Activated CD4-positive, alpha-beta T cell treated with anti-CD3 and anti-CD28 coated beads for 36 hours (primary cell): ENCODE data around the gene SMPD3. TPM values are rescaled to one million over a fixed set of nuclear protein-coding genes. Genes with fewer than 3 reads are reported as not detected.

Experiments
- ATAC-seq: fragments of 200-7000 bp; cut with Tn5 transposase; one replicate; pipeline ENCODE4 v1.10.0; 2021; ENCODE audit warnings: mild to moderate bottlenecking, moderate library complexity
- CTCF ChIA-PET: fragments of 350-600 bp; sonication (Branson Sonifier 250); formaldehyde crosslinking; loops from one replicate; lab custom pipeline; 2021; ENCODE audit warnings: antibody characterized with exemption; lab: Charles Lee
- POLR2A ChIA-PET: fragments of 350-600 bp; sonication (Branson Sonifier 250); formaldehyde crosslinking; loops from one replicate; lab custom pipeline; 2021; ENCODE audit warnings: antibody characterized with exemption, inconsistent platforms; lab: Charles Lee
- DNase-seq: peaks from one replicate; pipeline ENCODE4 v3.0.0-alpha.2; 2020
- H3K27ac Mint-ChIP-seq: one replicate; pipeline ENCODE4 v1.8.0; 2021; ENCODE audit warnings: mixed read lengths
- H3K27me3 Mint-ChIP-seq: one replicate; pipeline ENCODE4 v1.8.0; 2021; ENCODE audit warnings: mixed read lengths
- H3K36me3 Mint-ChIP-seq: one replicate; pipeline ENCODE4 v1.8.0; 2021; ENCODE audit warnings: low read depth, mixed read lengths
- H3K4me1 Mint-ChIP-seq: one replicate; pipeline ENCODE4 v1.8.0; 2021; ENCODE audit warnings: mixed read lengths
- H3K4me3 Mint-ChIP-seq: one replicate; pipeline ENCODE4 v1.8.0; 2021; ENCODE audit warnings: mild to moderate bottlenecking, moderate library complexity, mixed read lengths
- H3K9me3 Mint-ChIP-seq: one replicate; pipeline ENCODE4 v1.8.0; 2021; ENCODE audit warnings: low read depth, mixed read lengths
- intact Hi-C, 2 experiments: fragments of 100-400 bp; cut with DNase I in 1 of 2; cut with micrococcal nuclease in 1 of 2; formaldehyde crosslinking; loops; one replicate each; pipeline versions ENCODE4 v1.14.2 to v1.15.1; 2022 to 2024; cut with DNase I, micrococcal nuclease
- total RNA-seq, 2 experiments: library from RNA; stranded (reverse); gene quantifications; one replicate each; pipeline ENCODE4 v1.2.3, GENCODE V29; 2021

SMPD3 gene
- total RNA-seq, 2 experiments from 2014 or later, result 0.07 to 0.37 TPM

GRCh38 chr16:68453816-68454215 lies 5.5 kb upstream of the SMPD3 start:
- Mint-ChIP-seq H3K9me3 (no peaks in the 10 kb centered on the region), H3K27ac (no peak overlapping the region), H3K36me3 (no peaks in the 10 kb centered on the region), H3K27me3 (no peaks in the 10 kb centered on the region), H3K4me3 (no peak overlapping the region), H3K4me1 (peaks cover 5% of the 10 kb centered on the region)
- ChIA-PET CTCF (interaction anchor here (0.6 to 1.0 kb wide), 2 partner anchors 37 to 55 kb away, joined by 3 to 5 read pairs; no protein-coding TSS in a partner anchor), POLR2A (no interaction called here)
- DNase-seq, result no peak
- ATAC-seq, result no peak
- intact Hi-C loops, result no loop called here

GRCh38 chr16:68452176-68452575 lies 3.9 kb upstream of the SMPD3 start:
- ChIA-PET POLR2A (no interaction called here), CTCF (interaction anchor here (0.6 to 1.9 kb wide), 3 partner anchors 12 to 18 kb away, joined by 3 to 6 read pairs (median 4); no protein-coding TSS in a partner anchor)
- peaks cover 14% of the 10 kb centered on the region for H3K4me1 Mint-ChIP-seq
- no peak overlapping the region for H3K27ac Mint-ChIP-seq
- no peaks in the 10 kb centered on the region for H3K9me3 Mint-ChIP-seq
- H3K36me3 Mint-ChIP-seq, result no peaks in the 10 kb centered on the region
- H3K4me3 Mint-ChIP-seq, result no peak overlapping the region
- H3K27me3 Mint-ChIP-seq, result no peaks in the 10 kb centered on the region
- intact Hi-C loops, result no loop called here
- ATAC-seq (no peak), DNase-seq (no peak)

GRCh38 chr16:68451676-68452075 lies 3.4 kb upstream of the SMPD3 start:
- CTCF ChIA-PET, result interaction anchor here (0.6 to 1.9 kb wide), 4 partner anchors 11 to 51 kb away, joined by 3 to 6 read pairs (median 4); no protein-coding TSS in a partner anchor
- Mint-ChIP-seq H3K4me1 (peaks cover 14% of the 10 kb centered on the region), H3K36me3 (no peaks in the 10 kb centered on the region), H3K9me3 (no peaks in the 10 kb centered on the region), H3K27me3 (no peaks in the 10 kb centered on the region), H3K4me3 (no peak overlapping the region), H3K27ac (no peak overlapping the region)
- DNase-seq, result no peak
- POLR2A ChIA-PET, result no interaction called here
- intact Hi-C loops, result no loop called here
- no peak for ATAC-seq

GRCh38 chr16:68450741-68451255 lies 2.5 kb upstream of the SMPD3 start:
- ATAC-seq (no peak), DNase-seq (no peak)
- Mint-ChIP-seq H3K4me3 (no peak overlapping the region), H3K27ac (no peak overlapping the region), H3K4me1 (peaks cover 14% of the 10 kb centered on the region), H3K36me3 (no peaks in the 10 kb centered on the region), H3K27me3 (peaks cover 6% of the 10 kb centered on the region), H3K9me3 (no peaks in the 10 kb centered on the region)
- CTCF ChIA-PET, result interaction anchor here (0.9 to 1.9 kb wide), 3 partner anchors 9 to 50 kb away, joined by 3 to 6 read pairs (median 4); no protein-coding TSS in a partner anchor
- intact Hi-C loops, result no loop called here
- POLR2A ChIA-PET, result no interaction called here

- H3K4me1 Mint-ChIP-seq, result peaks cover 14% of the 10 kb centered on the region
- ATAC-seq (peak; percentile 12), DNase-seq (no peak)
- intact Hi-C loops, result loop anchor here (1.0 to 5.0 kb wide), 13 partner anchors 29 to 731 kb away; partner anchors contain the start of genes CHTF8 (in 1 of the 2), GFOD2 (in 1 of the 2), NFATC3 (in 1 of the 2) and PLA2G15 (in 1 of the 2)
- H3K4me3 Mint-ChIP-seq, result peak overlapping the region; percentile 71
- ChIA-PET CTCF (interaction anchor here (1.0 to 1.3 kb wide), 5 partner anchors 13 to 143 kb away, joined by 3 read pairs; no protein-coding TSS in a partner anchor), POLR2A (interaction anchor here (0.6 kb wide), 1 partner anchor 102 kb away, joined by 3 read pairs; no protein-coding TSS in a partner anchor)
- H3K9me3 Mint-ChIP-seq, result no peaks in the 10 kb centered on the region
- peaks cover 19% of the 10 kb centered on the region for H3K27me3 Mint-ChIP-seq
- no peak overlapping the region for H3K27ac Mint-ChIP-seq
- H3K36me3 Mint-ChIP-seq, result no peaks in the 10 kb centered on the region
Measured at GRCh38 chr16:68447653-68448359, 502 bp downstream of the SMPD3 start.

GRCh38 chr16:68446681-68447652 lies 1.3 kb downstream of the SMPD3 start:
- ChIA-PET CTCF (interaction anchor here (0.7 kb wide), 1 partner anchor 20 kb away, joined by 4 read pairs; no protein-coding TSS in a partner anchor), POLR2A (no interaction called here)
- Mint-ChIP-seq H3K9me3 (no peaks in the 10 kb centered on the region), H3K4me1 (peaks cover 14% of the 10 kb centered on the region), H3K27ac (no peak overlapping the region), H3K4me3 (no peak overlapping the region), H3K36me3 (no peaks in the 10 kb centered on the region), H3K27me3 (peaks cover 21% of the 10 kb centered on the region)
- ATAC-seq (no peak), DNase-seq (no peak)
- intact Hi-C loops, result loop anchor here in 1 of 2 experiments (5.0 kb wide), 2 partner anchors 185 to 730 kb away; partner anchors contain the start of genes GFOD2 and SLC7A6

GRCh38 chr16:68445458-68445857 lies 2.9 kb downstream of the SMPD3 start:
- H3K9me3 Mint-ChIP-seq, result no peaks in the 10 kb centered on the region
- peaks cover 14% of the 10 kb centered on the region for H3K4me1 Mint-ChIP-seq
- H3K4me3 Mint-ChIP-seq, result no peak overlapping the region
- H3K27me3 Mint-ChIP-seq, result peaks cover 21% of the 10 kb centered on the region
- ATAC-seq, result no peak
- POLR2A ChIA-PET, result no interaction called here
- CTCF ChIA-PET, result interaction anchor here (0.6 to 1.3 kb wide), 7 partner anchors 12 to 75 kb away, joined by 3 to 4 read pairs (median 3); no protein-coding TSS in a partner anchor
- H3K27ac Mint-ChIP-seq, result no peak overlapping the region
- DNase-seq, result peak; percentile 77
- intact Hi-C loops, result loop anchor here (1.0 to 5.0 kb wide), 3 partner anchors 65 to 728 kb away; partner anchors contain the start of genes GFOD2 (in 1 of the 2) and SLC7A6 (in 1 of the 2)
- no peaks in the 10 kb centered on the region for H3K36me3 Mint-ChIP-seq

- H3K4me3 Mint-ChIP-seq, result no peak overlapping the region
- H3K4me1 Mint-ChIP-seq, result peaks cover 12% of the 10 kb centered on the region
- intact Hi-C loops, result no loop called here
- CTCF ChIA-PET, result interaction anchor here (1.0 to 2.6 kb wide), 8 partner anchors 10 to 69 kb away, joined by 3 to 10 read pairs (median 4); no protein-coding TSS in a partner anchor
- peaks cover 21% of the 10 kb centered on the region for H3K27me3 Mint-ChIP-seq
- H3K36me3 Mint-ChIP-seq, result no peaks in the 10 kb centered on the region
- DNase-seq (peak; percentile 34), ATAC-seq (no peak)
- H3K9me3 Mint-ChIP-seq, result no peaks in the 10 kb centered on the region
- POLR2A ChIA-PET, result no interaction called here
- H3K27ac Mint-ChIP-seq, result no peak overlapping the region
Measured at GRCh38 chr16:68444056-68444657, 4.2 kb downstream of the SMPD3 start.

- Mint-ChIP-seq H3K27me3 (peaks cover 2% of the 10 kb centered on the region), H3K4me1 (peaks cover 14% of the 10 kb centered on the region), H3K9me3 (peaks cover 2% of the 10 kb centered on the region), H3K36me3 (no peaks in the 10 kb centered on the region), H3K27ac (no peak overlapping the region), H3K4me3 (no peak overlapping the region)
- DNase-seq (peak; percentile 45), ATAC-seq (no peak)
- ChIA-PET CTCF (interaction anchor here (1.0 to 1.5 kb wide), 2 partner anchors 23 to 33 kb away, joined by 3 to 5 read pairs; no protein-coding TSS in a partner anchor), POLR2A (no interaction called here)
- intact Hi-C loops, result no loop called here
Measured at GRCh38 chr16:68436581-68436980, 11.7 kb downstream of the SMPD3 start.

GRCh38 chr16:68434624-68435210 lies 13.6 kb downstream of the SMPD3 start:
- peaks cover 14% of the 10 kb centered on the region for H3K4me1 Mint-ChIP-seq
- no peak overlapping the region for H3K4me3 Mint-ChIP-seq
- DNase-seq (peak; percentile 22), ATAC-seq (no peak)
- CTCF ChIA-PET, result interaction anchor here (0.6 to 1.6 kb wide), 7 partner anchors 9 to 173 kb away, joined by 3 to 10 read pairs (median 3); partner anchors contain the start of gene SMPD3
- POLR2A ChIA-PET, result no interaction called here
- intact Hi-C loops, result no loop called here
- H3K27me3 Mint-ChIP-seq, result peaks cover 2% of the 10 kb centered on the region
- no peak overlapping the region for H3K27ac Mint-ChIP-seq
- peaks cover 2% of the 10 kb centered on the region for H3K9me3 Mint-ChIP-seq
- no peaks in the 10 kb centered on the region for H3K36me3 Mint-ChIP-seq
